RWPE2 (cell line): Measurements from ENCODE around the gene KCNK10.

ENCODE experiments used
- ATAC-seq: fragments of 200-7000 bp; cut with Tn5 transposase; 3 replicates; pipeline ENCODE4 v1.9.1; 2021; ENCODE audit warnings: low read depth
- DNase-seq: peaks from one replicate; pipeline ENCODE4 v3.0.0-alpha.2; 2020; ENCODE audit warnings: low spot score
- H3K27ac ChIP-seq: fragments of 450-650 bp; 2 replicates; pipeline ENCODE4 v1.5.1; 2017; ENCODE audit warnings: mild to moderate bottlenecking; ENCODE audit not compliant: poor library complexity, severe bottlenecking
- H3K27me3 ChIP-seq: fragments of 250-450 bp; sonication (Bioruptor Pico); 2 replicates; pipeline ENCODE4 v1.5.1; 2021; ENCODE audit warnings: mild to moderate bottlenecking, moderate library complexity; ENCODE audit not compliant: insufficient read depth, poor library complexity, severe bottlenecking
- H3K36me3 ChIP-seq: fragments of 250-450 bp; sonication (Bioruptor Pico); 2 replicates; pipeline ENCODE4 v1.5.1; 2020; ENCODE audit warnings: low read depth, mild to moderate bottlenecking, moderate library complexity
- H3K4me1 ChIP-seq: fragments of 250-450 bp; sonication (Bioruptor Pico); 2 replicates; pipeline ENCODE4 v1.5.1; 2021; ENCODE audit warnings: mild to moderate bottlenecking, moderate library complexity; ENCODE audit not compliant: insufficient read depth, poor library complexity, severe bottlenecking
- H3K4me3 ChIP-seq: fragments of 250-450 bp; sonication (Bioruptor Pico); 2 replicates; pipeline ENCODE4 v1.5.1; 2021; ENCODE audit warnings: mild to moderate bottlenecking, moderate library complexity; ENCODE audit not compliant: severe bottlenecking
- H3K9me3 ChIP-seq: fragments of 250-450 bp; sonication (Bioruptor Pico); 2 replicates; pipeline ENCODE4 v1.5.1; 2021; ENCODE audit warnings: mild to moderate bottlenecking, moderate library complexity; ENCODE audit not compliant: severe bottlenecking
- TF ChIP-seq, protein P1 (sequence below): fragments of 450-650 bp; IDR thresholded peaks from one replicate; pipeline ENCODE4 v1.5.1; 2017; ENCODE audit warnings: mild to moderate bottlenecking, moderate library complexity; ENCODE audit not compliant: poor library complexity, severe bottlenecking

KCNK10 gene

DNA sequence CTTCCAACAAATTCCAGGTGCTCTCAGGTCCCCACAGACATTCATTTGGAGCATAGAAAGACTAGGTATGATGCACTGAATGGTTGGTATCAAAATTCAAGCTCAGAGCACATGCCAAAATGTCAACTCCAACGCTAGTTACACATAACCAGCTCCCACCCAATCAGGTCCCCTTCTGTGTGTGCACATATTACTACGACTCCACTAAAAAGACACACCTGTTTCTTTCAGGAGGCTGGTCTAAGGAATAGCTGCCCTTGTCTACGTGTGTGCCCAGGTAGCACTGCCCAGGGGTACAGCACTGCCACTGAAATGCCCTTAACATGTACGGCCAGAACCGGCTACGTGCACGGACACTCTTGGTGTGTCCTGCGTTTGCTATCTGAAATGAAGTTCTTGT, 138.1 kb downstream of the KCNK10 start:
- TF ChIP-seq, protein P1, sequence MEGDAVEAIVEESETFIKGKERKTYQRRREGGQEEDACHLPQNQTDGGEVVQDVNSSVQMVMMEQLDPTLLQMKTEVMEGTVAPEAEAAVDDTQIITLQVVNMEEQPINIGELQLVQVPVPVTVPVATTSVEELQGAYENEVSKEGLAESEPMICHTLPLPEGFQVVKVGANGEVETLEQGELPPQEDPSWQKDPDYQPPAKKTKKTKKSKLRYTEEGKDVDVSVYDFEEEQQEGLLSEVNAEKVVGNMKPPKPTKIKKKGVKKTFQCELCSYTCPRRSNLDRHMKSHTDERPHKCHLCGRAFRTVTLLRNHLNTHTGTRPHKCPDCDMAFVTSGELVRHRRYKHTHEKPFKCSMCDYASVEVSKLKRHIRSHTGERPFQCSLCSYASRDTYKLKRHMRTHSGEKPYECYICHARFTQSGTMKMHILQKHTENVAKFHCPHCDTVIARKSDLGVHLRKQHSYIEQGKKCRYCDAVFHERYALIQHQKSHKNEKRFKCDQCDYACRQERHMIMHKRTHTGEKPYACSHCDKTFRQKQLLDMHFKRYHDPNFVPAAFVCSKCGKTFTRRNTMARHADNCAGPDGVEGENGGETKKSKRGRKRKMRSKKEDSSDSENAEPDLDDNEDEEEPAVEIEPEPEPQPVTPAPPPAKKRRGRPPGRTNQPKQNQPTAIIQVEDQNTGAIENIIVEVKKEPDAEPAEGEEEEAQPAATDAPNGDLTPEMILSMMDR: no peak
- no peaks in the 10 kb centered on the region for H3K36me3 ChIP-seq
- H3K4me1 ChIP-seq: no peaks in the 10 kb centered on the region
- DNase-seq (no peak), ATAC-seq (no peak)
- no peaks in the 10 kb centered on the region for H3K9me3 ChIP-seq
- H3K27ac ChIP-seq: no peak overlapping the region
- no peak overlapping the region for H3K4me3 ChIP-seq
- H3K27me3 ChIP-seq: no peaks in the 10 kb centered on the region

DNA sequence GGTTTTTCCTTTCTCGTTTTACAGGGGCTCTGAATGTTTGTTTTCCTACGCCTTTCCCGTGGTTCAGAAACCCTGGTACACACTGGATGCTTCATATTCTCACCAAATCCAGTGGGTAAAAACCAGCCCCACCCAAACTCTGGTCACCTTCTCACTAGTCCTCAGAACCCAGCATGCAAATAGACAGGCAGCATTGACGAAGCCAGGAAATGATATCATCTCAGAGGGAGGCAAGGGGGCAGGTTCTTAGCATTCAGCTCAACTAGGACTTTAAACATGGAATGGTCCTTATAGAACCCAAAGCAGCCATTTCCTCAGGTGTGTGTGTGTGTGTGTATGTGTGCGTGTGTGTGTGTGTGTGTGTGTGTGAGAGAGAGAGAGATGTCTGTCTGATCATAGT, 142.0 kb downstream of the KCNK10 start:
- H3K27ac ChIP-seq: no peak overlapping the region
- no peaks in the 10 kb centered on the region for H3K36me3 ChIP-seq
- H3K4me3 ChIP-seq: no peak overlapping the region
- H3K27me3 ChIP-seq: no peaks in the 10 kb centered on the region
- TF ChIP-seq, protein P1: no peak
- DNase-seq (no peak), ATAC-seq (peak; percentile 38; the same call in 2 of the 3 replicates)
- H3K9me3 ChIP-seq: no peaks in the 10 kb centered on the region
- no peaks in the 10 kb centered on the region for H3K4me1 ChIP-seq

DNA sequence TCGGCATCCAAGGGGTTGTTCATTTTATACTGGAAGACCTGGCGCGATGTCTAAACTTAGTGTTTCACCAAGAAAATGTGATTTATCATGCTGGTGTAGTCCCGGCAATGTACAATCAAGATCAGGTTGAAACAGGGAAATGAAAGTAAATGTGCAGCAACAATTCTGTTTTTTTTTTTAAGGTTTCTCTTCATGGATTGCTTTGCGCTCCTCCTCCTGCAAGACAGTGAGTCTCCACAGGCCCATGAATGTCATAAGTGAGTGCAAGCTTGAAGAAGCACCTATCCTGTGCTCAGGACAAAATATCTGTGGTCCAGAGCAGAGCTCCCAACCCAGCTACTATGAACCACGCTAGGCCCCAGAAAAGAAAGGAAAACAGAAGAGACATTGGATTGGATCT, 143.4 kb downstream of the KCNK10 start:
- no peaks in the 10 kb centered on the region for H3K9me3 ChIP-seq
- no peaks in the 10 kb centered on the region for H3K27me3 ChIP-seq
- H3K27ac ChIP-seq: no peak overlapping the region
- no peak for DNase-seq
- TF ChIP-seq, protein P1: no peak
- H3K4me3 ChIP-seq: no peak overlapping the region
- ATAC-seq: no peak
- no peaks in the 10 kb centered on the region for H3K36me3 ChIP-seq
- H3K4me1 ChIP-seq: no peaks in the 10 kb centered on the region

DNA sequence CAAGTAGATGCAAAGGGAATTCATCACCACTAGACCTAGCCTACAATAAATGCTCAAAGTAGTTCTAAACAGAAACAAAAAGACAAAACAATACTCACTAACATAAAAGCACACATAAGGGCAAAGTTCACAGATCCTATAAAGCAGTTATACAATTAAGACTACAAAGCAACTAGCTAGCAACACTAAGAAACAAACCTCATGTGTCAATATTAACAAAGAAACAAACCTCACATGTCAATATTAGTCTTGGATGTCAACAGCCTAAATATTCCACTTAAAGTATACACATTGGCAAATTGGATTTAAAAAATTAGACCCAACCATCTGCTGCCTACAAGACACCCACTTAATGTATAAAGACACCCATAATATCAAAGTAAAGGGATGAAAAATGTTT, 152.7 kb downstream of the KCNK10 start:
- DNase-seq: no peak

DNA sequence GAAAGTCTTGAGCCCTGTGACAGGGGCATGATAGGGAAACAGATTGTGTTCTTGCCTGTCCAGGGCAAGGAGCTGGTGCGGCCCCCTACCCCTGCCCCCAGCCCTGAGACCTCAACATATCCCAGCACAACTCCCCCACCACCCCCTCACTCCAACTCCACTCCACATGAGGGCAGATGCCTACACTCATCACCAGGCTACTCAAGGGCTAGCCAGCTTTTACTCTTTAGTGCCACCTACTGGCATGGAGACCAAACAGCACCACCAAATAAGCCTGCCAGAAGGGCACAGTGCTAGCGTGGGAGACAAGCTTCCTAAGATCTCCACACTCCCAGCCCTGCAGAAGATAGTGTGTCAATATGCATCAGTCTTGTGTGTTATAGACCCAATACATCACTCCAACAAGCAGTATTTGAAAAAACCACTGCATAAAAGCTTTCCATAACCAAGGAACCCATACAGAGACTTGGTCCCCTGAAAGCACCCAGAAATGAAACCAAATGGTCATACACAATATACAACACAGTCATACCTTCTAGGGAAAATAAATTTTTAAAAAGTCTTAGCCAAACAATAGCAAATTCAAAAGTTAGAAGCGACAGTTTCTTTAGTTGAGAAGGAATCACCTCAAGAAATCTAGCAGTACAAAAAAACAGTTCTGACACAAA, 154.4 kb downstream of the KCNK10 start:
- H3K4me1 ChIP-seq: no peaks in the 10 kb centered on the region
- H3K27me3 ChIP-seq: no peaks in the 10 kb centered on the region
- ATAC-seq (peak; percentile 43; the same call in 2 of the 3 replicates), DNase-seq (no peak)
- TF ChIP-seq, protein P1: peak; percentile 67
- H3K27ac ChIP-seq: no peak overlapping the region
- no peak overlapping the region for H3K4me3 ChIP-seq
- H3K36me3 ChIP-seq: no peaks in the 10 kb centered on the region
- peaks cover 5% of the 10 kb centered on the region for H3K9me3 ChIP-seq

More for the DNA sequence above, 152.7 kb downstream of the KCNK10 start:
- Histone ChIP-seq H3K36me3 (no peaks in the 10 kb centered on the region), H3K4me3 (no peak overlapping the region), H3K27ac (no peak overlapping the region), H3K4me1 (no peaks in the 10 kb centered on the region), H3K27me3 (no peaks in the 10 kb centered on the region), H3K9me3 (peaks cover 5% of the 10 kb centered on the region)
- TF ChIP-seq, protein P1: no peak
- ATAC-seq: no peak
